Right lobe of liver (tissue), 4 donors: ENCODE results near the gene PLCB4.

Source experiments
- POLR2A ChIP-seq: fragments of 450-650 bp; IDR thresholded peaks from one replicate; pipeline ENCODE4 v1.6.1; 2017; ENCODE audit warnings: antibody characterized with exemption, mild to moderate bottlenecking
- TF ChIP-seq, protein P1 (sequence below), 4 donors: fragments of 200-600 bp in 3 of 4; fragments of 450-650 bp in 1 of 4; IDR thresholded peaks; one replicate each; pipeline versions ENCODE4 v1.5.1 to v1.8.0; 2016 to 2022; ENCODE audit warnings: antibody characterized with exemption in 4 of 4, mild to moderate bottlenecking in 2 of 4
- donor health status: DM: no; HTN: no; CAD: no.
- donor health status: DM: no; HTN: no; CAD: no.
- donor health status: DM: no; HTN: yes; CAD: no.

- no peak for TF ChIP-seq POLR2A
- TF ChIP-seq, protein P1, sequence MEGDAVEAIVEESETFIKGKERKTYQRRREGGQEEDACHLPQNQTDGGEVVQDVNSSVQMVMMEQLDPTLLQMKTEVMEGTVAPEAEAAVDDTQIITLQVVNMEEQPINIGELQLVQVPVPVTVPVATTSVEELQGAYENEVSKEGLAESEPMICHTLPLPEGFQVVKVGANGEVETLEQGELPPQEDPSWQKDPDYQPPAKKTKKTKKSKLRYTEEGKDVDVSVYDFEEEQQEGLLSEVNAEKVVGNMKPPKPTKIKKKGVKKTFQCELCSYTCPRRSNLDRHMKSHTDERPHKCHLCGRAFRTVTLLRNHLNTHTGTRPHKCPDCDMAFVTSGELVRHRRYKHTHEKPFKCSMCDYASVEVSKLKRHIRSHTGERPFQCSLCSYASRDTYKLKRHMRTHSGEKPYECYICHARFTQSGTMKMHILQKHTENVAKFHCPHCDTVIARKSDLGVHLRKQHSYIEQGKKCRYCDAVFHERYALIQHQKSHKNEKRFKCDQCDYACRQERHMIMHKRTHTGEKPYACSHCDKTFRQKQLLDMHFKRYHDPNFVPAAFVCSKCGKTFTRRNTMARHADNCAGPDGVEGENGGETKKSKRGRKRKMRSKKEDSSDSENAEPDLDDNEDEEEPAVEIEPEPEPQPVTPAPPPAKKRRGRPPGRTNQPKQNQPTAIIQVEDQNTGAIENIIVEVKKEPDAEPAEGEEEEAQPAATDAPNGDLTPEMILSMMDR (IDR thresholded peaks at IDR 0.05), result no peak
Measured at GRCh38 chr20:9308056-9308455, 239.2 kb downstream of the PLCB4 start.
